ENCODE measurements around the gene FAM50A. TPM values are rescaled to one million over a fixed set of nuclear protein-coding genes. Genes with fewer than 3 reads are reported as not detected.
A peak's percentile ranks its signal among the peaks of the same experiment; 100 is the strongest.
"Not testable (repeated sequence)": the region's sequence is repeated elsewhere in the genome, so short reads cannot be mapped to it uniquely, and the experiment has no call there.

The FAM50A gene
- 62.3 and 77.1 TPM in 2 replicates for total RNA-seq (2014; rRNA removed; shearing (Covaris generic); ENCODE audit: low replicate concordance)

DNA sequence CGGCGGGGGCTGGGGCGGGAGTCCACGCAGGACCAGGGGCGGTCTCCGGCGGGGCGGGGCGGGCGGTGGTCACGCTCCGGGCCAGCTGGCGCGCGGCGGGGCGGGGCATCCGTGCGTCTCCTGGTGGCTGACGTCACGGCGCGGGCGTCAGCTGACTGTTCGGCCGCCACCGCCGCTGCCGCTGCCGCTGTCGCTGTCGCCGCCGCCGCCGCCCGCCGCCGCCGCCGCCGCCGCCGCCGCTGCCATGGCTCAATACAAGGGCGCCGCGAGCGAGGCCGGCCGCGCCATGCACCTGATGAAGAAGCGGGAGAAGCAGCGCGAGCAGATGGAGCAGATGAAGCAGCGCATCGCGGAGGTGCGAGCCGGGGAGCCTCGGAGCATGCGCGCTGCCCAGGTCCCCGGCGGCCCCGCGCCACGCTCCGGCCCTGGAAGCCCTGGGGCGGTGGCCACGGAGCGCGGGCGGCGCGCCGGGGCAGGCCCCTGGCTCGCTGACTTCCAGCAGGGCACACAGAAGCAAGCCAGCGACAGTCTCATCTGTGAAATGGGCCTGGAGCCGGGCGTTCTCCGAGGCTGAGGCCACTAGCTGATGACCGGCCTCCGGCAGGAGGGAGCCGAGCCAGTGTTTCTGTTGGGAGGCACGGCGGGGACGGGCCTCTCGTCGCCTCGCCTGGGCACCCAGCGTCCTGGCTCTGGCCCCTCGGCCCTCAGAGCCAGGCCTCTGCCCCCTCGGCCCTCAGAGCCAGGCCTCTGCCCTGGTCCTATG is at the start of gene FAM50A:
FAM50A (plus strand) TSS at position 150 of the 763 bp plus-strand sequence; CDS start at position 245, 95 bp downstream.
- in situ Hi-C loops (cut with HindIII; ENCODE audit: low pct_unique_long_range_greater_than_20kb, low sequenced_read_pairs), result no loop called here
- peak; percentile 49 for DNase-seq (ENCODE audit: low read depth)

- in situ Hi-C loops (cut with HindIII; ENCODE audit: low pct_unique_long_range_greater_than_20kb, low sequenced_read_pairs); DNase-seq (ENCODE audit: low read depth): not testable (repeated sequence)
Observed at GRCh38 chrX:154396363-154396762, 47.6 kb upstream of the FAM50A start.

- in situ Hi-C loops (cut with HindIII; ENCODE audit: low pct_unique_long_range_greater_than_20kb, low sequenced_read_pairs), result no loop called here
- peak; percentile 74 for DNase-seq (ENCODE audit: low read depth)
Observed at GRCh38 chrX:154396973-154397887, 46.7 kb upstream of the FAM50A start.

DNA sequence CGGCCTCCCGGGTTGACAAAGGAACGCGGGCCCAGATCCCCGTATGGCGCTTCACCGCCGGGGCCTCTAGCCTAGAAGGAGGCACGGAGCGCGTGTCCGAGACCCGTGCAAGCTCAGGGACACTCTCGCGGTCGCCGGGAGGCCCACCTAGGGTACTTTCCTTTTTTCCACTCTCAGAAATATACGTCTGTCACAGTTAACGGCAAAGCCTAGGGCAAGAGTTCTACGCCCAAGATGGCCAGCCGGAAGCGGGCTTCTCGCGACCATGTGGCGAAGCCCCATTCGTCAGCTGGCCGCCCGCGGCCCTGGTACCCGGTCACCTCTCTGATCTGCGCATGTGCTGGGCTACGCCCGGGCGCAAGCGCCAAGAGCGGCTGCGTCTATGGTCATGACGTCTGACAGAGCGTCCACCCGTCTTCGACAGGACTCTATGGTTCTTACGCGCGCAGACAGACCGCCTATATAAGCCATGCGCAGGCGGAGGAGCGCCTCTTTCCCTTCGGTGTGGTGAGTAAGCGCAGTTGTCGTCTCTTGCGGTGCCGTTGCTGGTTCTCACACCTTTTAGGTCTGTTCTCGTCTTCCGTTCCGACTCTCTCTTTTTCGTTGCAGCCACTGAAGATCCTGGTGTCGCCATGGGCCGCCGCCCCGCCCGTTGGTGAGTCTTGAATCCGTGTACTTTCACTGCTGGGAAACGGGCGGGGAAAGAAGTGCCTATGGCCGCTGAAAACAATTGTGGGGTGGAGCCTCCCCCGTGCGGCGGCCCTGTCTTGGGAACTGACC is 45.9 kb upstream of the FAM50A start, which contains the start of gene RPL10:
RPL10 (plus strand) TSS at position 490 of the 780 bp plus-strand sequence; CDS start at position 633, 143 bp downstream.
- DNase-seq (ENCODE audit: low read depth), result peak; percentile 89
- in situ Hi-C loops (cut with HindIII; ENCODE audit: low pct_unique_long_range_greater_than_20kb, low sequenced_read_pairs), result no loop called here

- DNase-seq (ENCODE audit: low read depth), result peak; percentile 77
- in situ Hi-C loops (cut with HindIII; ENCODE audit: low pct_unique_long_range_greater_than_20kb, low sequenced_read_pairs), result no loop called here
Observed at GRCh38 chrX:154398668-154399526, 45.0 kb upstream of the FAM50A start.

- in situ Hi-C loops (cut with HindIII; ENCODE audit: low pct_unique_long_range_greater_than_20kb, low sequenced_read_pairs), result no loop called here
- no peak for DNase-seq (ENCODE audit: low read depth)
Observed at GRCh38 chrX:154399527-154400368, 44.2 kb upstream of the FAM50A start.

DNA sequence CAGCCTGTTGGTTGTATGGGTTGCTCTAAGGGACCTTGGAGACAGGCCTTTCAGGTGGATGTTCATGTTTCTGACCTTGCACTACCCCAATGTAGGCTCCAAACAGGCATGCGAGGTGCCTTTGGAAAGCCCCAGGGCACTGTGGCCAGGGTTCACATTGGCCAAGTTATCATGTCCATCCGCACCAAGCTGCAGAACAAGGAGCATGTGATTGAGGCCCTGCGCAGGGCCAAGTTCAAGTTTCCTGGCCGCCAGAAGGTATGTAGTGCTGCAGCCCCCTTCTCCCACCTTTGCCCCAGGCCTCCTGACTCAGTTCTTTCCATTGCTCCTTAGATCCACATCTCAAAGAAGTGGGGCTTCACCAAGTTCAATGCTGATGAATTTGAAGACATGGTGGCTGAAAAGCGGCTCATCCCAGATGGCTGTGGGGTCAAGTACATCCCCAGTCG is 43.5 kb upstream of the FAM50A start:
- in situ Hi-C loops (cut with HindIII; ENCODE audit: low pct_unique_long_range_greater_than_20kb, low sequenced_read_pairs); DNase-seq (ENCODE audit: low read depth): not testable (repeated sequence)

GRCh38 chrX:154401045-154401799 is 42.7 kb upstream of the FAM50A start:
- in situ Hi-C loops (cut with HindIII; ENCODE audit: low pct_unique_long_range_greater_than_20kb, low sequenced_read_pairs), result no loop called here
- DNase-seq (ENCODE audit: low read depth), result no peak

DNA sequence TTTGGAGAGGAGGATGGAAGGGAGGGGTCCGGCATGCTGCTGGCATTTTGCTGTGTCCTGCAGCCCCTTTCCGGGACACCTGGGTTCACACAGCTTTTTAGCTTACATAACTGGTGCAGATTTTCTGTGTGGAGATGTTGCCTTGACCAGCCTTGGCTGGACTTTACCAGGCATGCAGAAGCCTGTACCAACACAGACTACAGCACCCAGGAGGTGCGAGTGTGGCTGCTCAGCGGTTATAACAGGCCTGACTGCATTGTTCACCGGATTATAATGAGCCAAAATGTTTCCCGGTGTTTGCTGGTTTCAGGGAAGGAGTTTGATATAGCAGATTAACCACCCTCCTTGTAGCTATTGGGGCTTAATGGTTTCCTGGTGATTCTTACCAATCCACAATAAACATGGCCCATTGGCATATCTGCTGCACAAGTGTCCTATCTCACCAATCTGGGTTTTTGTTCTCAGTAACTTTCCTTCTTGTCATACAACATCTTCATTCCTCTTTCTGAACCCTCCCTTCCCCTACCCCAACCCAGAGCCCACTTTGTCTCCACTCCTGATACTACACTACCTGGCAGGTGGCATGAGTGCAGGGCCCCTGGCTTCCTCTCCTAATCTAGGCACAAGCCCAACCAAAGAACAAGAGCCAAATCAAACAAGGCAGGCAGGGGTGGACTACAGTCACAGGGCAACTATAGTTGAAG is 41.9 kb upstream of the FAM50A start:
- in situ Hi-C loops (cut with HindIII; ENCODE audit: low pct_unique_long_range_greater_than_20kb, low sequenced_read_pairs), result no loop called here
- no peak for DNase-seq (ENCODE audit: low read depth)

- no peak for DNase-seq (ENCODE audit: low read depth)
- in situ Hi-C loops (cut with HindIII; ENCODE audit: low pct_unique_long_range_greater_than_20kb, low sequenced_read_pairs), result no loop called here
Observed at GRCh38 chrX:154402622-154403127, 41.3 kb upstream of the FAM50A start.

- in situ Hi-C loops (cut with HindIII; ENCODE audit: low pct_unique_long_range_greater_than_20kb, low sequenced_read_pairs), result no loop called here
- no peak for DNase-seq (ENCODE audit: low read depth)
Observed at GRCh38 chrX:154403192-154403591, 40.7 kb upstream of the FAM50A start.

GRCh38 chrX:154403858-154404257 is 40.1 kb upstream of the FAM50A start:
- DNase-seq (ENCODE audit: low read depth), result no peak
- in situ Hi-C loops (cut with HindIII; ENCODE audit: low pct_unique_long_range_greater_than_20kb, low sequenced_read_pairs), result no loop called here

GRCh38 chrX:154404625-154405192 is 39.2 kb upstream of the FAM50A start:
- no peak for DNase-seq (ENCODE audit: low read depth)
- in situ Hi-C loops (cut with HindIII; ENCODE audit: low pct_unique_long_range_greater_than_20kb, low sequenced_read_pairs), result no loop called here

DNA sequence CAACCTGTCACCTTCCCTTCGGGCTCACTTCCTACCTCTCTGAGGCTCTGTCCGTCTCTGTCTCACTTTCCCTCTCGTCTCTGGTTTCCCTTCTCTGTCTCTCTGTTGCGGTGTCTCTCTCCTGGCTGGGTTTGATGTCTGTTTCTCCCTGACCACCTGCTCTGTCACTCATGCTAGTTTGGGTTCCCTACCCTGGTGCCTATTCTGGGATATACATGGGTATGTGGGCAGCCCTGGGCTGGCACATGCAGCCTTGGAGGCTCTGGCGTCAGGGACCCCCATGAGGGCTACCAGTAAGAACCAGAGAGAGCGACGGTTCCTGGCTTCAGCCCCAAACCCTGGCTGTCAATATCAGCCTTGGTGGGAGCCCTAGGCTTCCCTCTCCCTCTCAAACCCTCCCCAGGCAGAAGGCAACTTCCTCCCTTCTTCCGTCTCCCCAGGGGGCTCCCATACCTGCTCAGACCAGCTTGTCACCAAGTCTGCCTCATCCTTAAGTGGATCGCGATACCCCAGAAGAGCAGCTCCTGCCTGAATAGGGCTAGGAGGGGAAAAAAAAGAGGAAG is 35.2 kb upstream of the FAM50A start:
- no peak for DNase-seq (ENCODE audit: low read depth)
- in situ Hi-C loops (cut with HindIII; ENCODE audit: low pct_unique_long_range_greater_than_20kb, low sequenced_read_pairs), result no loop called here

Measured in Caki2 (cell line).